Measurements from ENCODE around the gene SRSF1. TPM values are rescaled to one million over a fixed set of nuclear protein-coding genes. Genes with fewer than 3 reads are reported as not detected.

The SRSF1 gene
- total RNA-seq, 1 donor from 2014 or later = 258 TPM

- Mint-ChIP-seq H3K4me1 (peaks cover 39% of the 10 kb centered on the region), H3K27me3 (ENCODE audit: low read depth) (no peaks in the 10 kb centered on the region), H3K4me3 (peak overlapping the region; percentile 89), H3K27ac (peak overlapping the region; percentile 96), H3K36me3 (no peaks in the 10 kb centered on the region), H3K9me3 (no peaks in the 10 kb centered on the region)
- TF ChIP-seq, protein P1, sequence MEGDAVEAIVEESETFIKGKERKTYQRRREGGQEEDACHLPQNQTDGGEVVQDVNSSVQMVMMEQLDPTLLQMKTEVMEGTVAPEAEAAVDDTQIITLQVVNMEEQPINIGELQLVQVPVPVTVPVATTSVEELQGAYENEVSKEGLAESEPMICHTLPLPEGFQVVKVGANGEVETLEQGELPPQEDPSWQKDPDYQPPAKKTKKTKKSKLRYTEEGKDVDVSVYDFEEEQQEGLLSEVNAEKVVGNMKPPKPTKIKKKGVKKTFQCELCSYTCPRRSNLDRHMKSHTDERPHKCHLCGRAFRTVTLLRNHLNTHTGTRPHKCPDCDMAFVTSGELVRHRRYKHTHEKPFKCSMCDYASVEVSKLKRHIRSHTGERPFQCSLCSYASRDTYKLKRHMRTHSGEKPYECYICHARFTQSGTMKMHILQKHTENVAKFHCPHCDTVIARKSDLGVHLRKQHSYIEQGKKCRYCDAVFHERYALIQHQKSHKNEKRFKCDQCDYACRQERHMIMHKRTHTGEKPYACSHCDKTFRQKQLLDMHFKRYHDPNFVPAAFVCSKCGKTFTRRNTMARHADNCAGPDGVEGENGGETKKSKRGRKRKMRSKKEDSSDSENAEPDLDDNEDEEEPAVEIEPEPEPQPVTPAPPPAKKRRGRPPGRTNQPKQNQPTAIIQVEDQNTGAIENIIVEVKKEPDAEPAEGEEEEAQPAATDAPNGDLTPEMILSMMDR (IDR thresholded peaks at IDR 0.05; ENCODE audit: unreplicated experiment) = no peak
- no peak for DNase-seq (ENCODE audit: low spot score in 2 of 2, unreplicated experiment in 2 of 2)
Measured at GRCh38 chr17:57990037-57990436, 17.0 kb downstream of the SRSF1 start.

DNA sequence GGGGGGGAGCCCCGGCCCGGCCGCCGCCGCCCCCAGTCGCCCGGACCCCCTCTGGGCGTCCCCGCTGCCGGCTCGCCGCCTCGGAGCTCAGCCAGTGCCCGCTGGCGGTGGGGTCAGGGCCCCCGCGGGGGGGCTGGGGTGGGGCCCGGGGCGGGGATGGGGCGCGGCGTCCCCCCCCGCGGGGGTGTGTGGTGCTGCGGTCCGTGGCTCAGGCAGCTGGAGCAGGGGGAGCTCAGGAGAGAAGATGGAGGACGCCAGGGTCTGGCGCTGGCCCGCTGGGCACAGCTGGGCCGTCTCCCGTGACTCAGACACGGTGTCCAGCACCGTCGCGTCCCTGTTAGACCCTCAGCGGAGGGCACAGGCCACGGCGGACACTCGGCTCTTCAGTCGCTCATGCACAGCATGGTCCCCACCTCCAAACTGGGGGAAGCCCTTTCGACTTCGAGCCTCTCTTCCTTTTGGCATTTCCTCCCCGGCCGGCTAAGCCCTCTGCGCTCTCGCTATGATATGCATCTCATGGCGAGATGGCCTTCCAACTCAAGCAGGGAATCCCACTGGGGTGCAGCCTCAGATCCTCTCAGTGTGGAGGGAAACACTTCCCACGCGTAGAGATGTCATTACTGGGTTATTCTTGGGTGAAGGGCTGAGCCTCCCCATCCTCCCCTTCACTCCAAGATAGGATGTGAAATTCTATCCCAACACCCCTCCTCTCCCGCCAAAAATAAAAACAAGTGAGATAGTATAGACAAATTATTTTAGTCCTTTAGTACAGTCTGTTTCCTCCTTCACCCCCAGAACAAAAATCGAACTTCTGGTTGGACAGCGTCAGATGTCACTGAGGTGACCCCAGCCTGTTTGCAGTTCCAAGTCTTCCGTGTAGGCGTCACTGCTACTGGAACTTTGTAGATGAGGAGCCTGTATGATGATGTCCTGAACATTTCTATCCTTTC is 18.5 kb downstream of the SRSF1 start:
- Mint-ChIP-seq H3K36me3 (no peaks in the 10 kb centered on the region), H3K4me1 (peaks cover 48% of the 10 kb centered on the region), H3K9me3 (no peaks in the 10 kb centered on the region), H3K27me3 (ENCODE audit: low read depth) (no peaks in the 10 kb centered on the region), H3K4me3 (peak overlapping the region; percentile 89), H3K27ac (peak overlapping the region; percentile 96)
- DNase-seq (ENCODE audit: low spot score in 2 of 2, unreplicated experiment in 2 of 2) = no peak
- TF ChIP-seq, protein P1 (IDR thresholded peaks at IDR 0.05; ENCODE audit: unreplicated experiment) = no peak

GRCh38 chr17:57987581-57988300 is 19.3 kb downstream of the SRSF1 start, which contains the start of gene VEZF1:
Gene VEZF1, minus strand, starts transcription at chr17:57988254. Its CDS starts 143 bp downstream, at chr17:57988111.
- Mint-ChIP-seq H3K9me3 (no peaks in the 10 kb centered on the region), H3K27me3 (ENCODE audit: low read depth) (no peaks in the 10 kb centered on the region), H3K27ac (peak within 1 kb of the TSS; percentile 98), H3K36me3 (peaks cover 1% of the 10 kb centered on the region), H3K4me3 (peak within 1 kb of the TSS; percentile 89), H3K4me1 (peaks cover 55% of the 10 kb centered on the region)
- DNase-seq (ENCODE audit: low spot score in 2 of 2, unreplicated experiment in 2 of 2) = peak; percentile 72 to 81
- TF ChIP-seq, protein P1 (IDR thresholded peaks at IDR 0.05; ENCODE audit: unreplicated experiment) = no peak

GRCh38 chr17:57986841-57987580 is 20.0 kb downstream of the SRSF1 start:
- peak overlapping the region; percentile 98 for H3K27ac Mint-ChIP-seq
- H3K4me1 Mint-ChIP-seq = peaks cover 62% of the 10 kb centered on the region
- H3K4me3 Mint-ChIP-seq = peak overlapping the region; percentile 89
- no peaks in the 10 kb centered on the region for H3K27me3 Mint-ChIP-seq (ENCODE audit: low read depth)
- TF ChIP-seq, protein P1 (IDR thresholded peaks at IDR 0.05; ENCODE audit: unreplicated experiment) = no peak
- H3K9me3 Mint-ChIP-seq = no peaks in the 10 kb centered on the region
- peaks cover 7% of the 10 kb centered on the region for H3K36me3 Mint-ChIP-seq
- DNase-seq (ENCODE audit: low spot score in 2 of 2, unreplicated experiment in 2 of 2) = peak; percentile 32 to 60

GRCh38 chr17:57985675-57985974 is 21.4 kb downstream of the SRSF1 start:
- Mint-ChIP-seq H3K27ac (peak overlapping the region; percentile 90), H3K27me3 (ENCODE audit: low read depth) (no peaks in the 10 kb centered on the region), H3K9me3 (no peaks in the 10 kb centered on the region), H3K4me3 (peak overlapping the region; percentile 46), H3K36me3 (peaks cover 9% of the 10 kb centered on the region), H3K4me1 (peaks cover 69% of the 10 kb centered on the region)
- TF ChIP-seq, protein P1 (IDR thresholded peaks at IDR 0.05; ENCODE audit: unreplicated experiment) = no peak
- no peak for DNase-seq (ENCODE audit: low spot score in 2 of 2, unreplicated experiment in 2 of 2)

All from mesothelial cell of epicardium (in vitro differentiated cells).